Left hindlimb (tissue), 1 donor: ENCODE measurements around the gene CXCL10.
"Not testable (repeated sequence)": the region's sequence is repeated elsewhere in the genome, so short reads cannot be mapped to it uniquely, and the experiment has no call there.

Experiments
- DNase-seq: peaks from one replicate; pipeline ENCODE4 v3.0.0-alpha.2; 2018

The CXCL10 gene

DNA sequence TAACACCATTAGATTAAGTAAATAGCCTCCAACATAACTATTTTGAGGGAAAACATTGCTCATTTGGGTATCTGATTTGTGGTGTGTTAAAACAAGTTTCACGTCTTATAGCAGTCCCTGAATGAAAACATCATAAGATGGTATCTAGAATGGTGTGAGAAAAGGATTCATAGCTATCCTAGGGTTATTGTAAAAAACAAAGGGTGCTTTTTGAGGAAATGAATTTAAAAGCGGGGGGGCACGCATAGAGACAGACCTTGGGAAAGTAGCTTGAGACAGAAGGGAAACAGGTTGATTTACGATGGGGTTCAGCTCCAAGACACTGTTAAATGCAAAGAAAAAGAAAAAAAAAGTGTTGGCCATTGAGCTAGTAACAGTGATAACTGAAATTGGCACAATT lies 768 bp upstream of the CXCL10 start:
- DNase-seq: no peak

DNA sequence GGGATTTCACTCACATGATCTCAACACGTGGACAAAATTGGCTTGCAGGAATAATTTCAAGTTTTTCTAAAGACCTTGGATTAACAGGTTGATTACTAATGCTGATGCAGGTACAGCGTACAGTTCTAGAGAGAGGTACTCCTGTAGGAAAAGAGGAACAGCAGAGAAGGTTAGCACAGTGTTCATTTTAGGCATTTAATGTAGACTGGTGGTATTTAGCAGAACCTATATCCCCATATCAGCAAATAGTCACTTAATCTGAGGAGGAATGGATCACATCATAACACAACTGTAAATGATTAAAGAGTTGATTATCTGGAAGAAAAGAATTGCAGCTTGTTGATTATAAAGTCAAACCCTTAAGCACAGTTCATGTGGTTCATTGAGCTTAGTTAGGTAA lies 620 bp downstream of the CXCL10 start:
- DNase-seq: no peak

DNA sequence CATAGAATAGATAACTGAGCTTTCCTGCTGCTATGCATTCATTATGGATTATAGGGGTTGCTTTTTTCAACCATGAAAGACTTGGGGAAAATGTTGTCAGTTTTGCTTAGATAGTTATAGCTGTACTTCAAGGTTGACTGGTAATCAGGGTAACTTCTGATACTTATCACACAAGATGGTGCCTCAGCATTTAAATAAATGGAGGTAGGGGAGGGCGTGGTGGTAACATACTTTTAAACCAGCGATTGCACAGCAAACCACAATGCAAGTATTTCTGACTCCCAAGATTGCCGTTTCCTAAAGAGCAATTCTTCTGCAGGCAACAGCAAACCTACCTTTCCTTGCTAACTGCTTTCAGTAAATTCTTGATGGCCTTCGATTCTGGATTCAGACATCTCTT lies 1.3 kb downstream of the CXCL10 start:
- no peak for DNase-seq

DNA sequence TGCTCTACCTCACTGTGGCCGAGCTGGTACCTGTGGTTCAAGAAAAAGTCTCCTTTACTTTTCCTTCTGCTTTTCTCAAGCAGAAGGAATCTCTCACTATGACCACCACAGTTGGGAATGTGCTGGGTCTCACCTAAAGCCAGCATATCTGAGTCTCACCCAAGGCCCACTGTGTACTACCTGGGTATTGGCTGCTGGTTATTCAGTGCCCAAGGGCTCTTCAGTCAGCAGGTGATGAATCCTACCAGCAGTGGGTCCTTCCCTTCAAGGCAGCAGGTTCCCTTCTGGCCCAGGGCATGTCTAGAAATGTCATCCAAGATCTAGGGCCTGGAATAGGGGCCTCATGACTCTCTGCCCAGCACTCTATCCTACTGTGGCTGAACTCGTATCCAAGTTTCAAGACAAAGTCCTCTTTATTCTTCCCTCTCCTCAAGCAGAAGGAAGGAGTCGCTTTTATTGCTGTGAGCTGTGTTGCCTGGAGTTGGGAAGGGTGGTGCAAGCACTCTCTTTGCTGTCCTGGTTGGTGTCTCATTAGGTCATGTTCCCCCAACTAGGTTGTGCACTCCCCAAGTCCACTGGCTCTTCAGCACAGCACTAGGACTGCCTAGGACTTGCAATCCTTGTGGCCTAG lies 6.1 kb downstream of the CXCL10 start:
- DNase-seq: no peak

DNA sequence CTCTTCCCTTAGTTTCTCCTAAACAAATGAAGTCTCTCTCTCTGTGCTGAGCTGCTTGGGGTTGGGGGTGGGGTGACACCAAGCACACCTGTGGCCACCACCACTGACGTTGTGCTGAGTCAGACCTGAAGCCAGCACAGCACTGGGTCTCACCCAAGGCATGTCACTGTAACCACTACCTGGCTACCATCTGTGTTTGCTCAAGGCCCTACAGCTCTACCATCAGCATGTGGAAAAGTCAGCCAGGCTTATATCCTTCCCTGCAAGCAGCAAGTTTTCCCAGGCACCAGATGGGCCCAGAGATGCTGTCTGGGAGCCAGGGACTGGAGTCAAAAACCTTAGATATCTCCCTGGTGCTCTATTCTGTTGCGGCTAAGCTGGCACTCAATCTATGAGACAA lies 6.9 kb downstream of the CXCL10 start:
- DNase-seq: no peak

DNA sequence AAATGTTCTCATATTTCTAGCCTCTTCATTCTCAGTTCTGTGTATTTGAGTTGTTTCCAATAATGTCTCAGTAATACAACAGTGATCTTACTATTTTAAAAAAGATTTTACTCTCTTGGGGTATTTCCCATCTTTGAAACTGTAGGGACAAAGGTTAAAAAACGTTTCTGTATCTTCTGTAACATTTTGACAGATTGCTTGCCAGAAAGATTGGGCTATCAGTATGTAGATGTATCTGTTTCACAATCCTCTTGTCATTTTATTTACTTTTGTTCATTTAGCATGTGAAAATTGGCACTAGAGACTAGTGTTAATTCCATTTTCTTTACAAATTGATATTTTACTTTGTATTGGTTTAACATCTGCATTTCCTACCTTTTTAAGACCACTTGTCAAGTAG lies 9.8 kb downstream of the CXCL10 start:
- no peak for DNase-seq

DNA sequence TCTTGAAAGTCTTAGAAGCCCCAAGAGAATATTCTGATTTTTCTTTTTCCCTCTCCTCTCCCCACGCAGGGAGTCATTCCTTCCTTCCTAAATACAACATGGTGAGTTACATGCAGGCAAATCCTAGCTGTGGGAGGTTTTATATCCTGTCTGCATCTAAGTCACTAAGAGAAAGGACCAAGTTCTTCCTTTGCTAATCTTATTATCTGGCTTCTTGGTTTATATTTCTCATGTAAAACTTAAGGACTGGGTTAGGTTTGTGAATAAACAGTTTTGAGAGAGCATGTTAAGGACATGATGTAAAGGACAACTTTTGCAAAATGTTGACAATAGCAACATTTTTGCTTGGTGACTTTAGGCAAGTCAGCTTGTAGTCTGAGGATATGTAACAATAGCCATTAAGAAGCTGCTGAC lies 10.9 kb downstream of the CXCL10 start:
- no peak for DNase-seq

DNA sequence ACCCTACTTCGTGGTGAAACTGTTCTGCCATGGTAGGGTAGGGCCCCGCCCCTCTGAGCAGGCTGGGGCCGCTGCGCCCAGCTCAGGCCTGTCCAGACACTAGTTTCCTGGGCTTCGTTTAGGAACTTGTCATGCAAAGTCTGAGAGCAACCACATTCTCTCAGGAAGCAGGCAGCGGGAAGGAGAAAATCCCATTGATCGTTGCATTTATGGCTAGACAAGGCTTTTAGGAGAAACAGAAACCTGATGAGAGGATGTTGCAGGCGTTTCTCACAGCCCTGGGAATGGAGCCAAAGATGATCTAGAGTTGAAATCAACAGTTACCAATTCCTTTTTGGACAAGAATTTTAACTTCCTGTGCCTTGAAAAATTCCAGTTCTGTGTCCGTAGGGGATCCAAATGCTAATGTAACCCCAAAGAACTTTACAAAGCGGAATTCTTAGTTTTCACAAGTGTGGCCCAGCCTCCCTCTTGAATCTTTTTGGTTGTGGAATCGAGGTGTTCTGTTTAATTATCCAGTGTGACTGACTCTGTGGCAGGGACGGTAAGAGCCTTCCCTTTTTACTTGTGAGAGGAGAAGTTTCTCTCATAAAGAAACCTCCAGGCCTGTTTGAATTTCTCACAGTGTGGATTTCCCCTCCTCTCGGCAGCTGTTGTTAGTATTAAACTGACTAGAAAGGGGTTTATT lies 11.5 kb downstream of the CXCL10 start:
- no peak for DNase-seq

DNA sequence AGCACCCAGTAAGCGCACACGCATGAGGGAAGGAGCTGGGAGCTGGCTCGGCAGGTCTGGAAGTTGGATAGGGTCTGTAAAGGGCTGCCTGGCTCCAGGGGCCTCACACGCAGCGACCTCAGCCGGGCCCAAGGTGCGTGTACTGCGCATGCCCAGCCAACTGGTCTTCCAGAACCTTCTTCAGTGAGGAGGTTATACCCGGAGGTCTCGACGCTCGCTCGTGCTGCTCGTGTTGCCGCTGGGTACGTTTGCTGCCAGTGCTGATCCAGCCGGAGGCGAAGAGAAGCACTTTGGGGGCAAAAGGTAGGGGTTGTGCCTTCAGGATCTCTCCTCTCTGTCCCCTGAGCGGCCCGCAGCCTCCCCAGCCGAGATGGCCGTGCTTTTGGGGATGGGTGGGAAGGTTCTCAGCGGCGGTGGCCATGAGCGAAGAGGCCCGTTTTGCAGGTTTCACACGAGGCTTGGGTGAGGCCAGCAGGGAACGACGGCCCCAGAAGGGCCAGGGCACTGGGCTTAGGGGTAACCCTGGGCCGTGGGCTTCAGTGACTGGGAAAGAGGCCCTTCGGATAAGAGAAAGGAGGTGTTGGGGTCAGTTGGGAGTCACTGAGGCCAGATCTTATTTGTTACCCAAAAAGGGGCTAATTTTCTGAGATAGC lies 12.2 kb downstream of the CXCL10 start:
- DNase-seq: no peak

DNA sequence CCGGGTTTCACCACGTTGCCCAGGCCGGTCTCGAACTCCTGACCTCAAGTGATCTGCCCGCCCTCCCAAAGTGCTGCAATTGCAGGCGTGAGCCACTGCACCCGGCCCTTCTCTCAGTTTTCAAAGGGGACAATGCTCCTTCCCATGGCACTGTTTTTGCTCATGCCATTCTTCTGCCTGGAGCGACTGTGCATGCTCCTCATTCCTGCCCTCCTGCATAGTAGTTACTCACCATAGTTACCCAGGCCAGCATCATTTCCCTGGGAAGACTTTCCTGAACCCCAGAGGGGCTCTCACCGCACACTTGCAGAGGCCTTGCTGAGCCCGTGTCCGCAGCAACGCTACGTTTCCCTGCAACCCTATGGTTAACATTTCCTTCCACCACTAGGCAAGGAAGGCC lies 12.7 kb downstream of the CXCL10 start:
- no peak for DNase-seq

DNA sequence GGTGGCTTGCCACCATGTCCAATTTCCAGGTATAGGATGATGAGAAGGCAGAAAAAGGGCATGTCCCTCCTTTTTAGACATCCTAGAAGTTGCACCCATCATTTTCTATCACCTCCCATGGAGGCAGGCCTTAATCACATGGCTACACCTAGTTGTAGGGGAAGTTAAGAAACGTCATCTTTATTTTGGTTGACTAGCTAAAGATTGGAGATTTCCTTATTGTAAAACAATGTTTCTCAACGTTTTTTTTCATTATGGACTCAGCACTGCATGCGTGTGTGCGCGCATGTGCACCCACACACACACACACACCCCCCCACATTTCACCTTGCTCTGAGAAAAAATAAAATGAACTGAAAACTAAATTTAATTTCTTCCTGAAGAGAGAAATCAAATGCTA lies 14.0 kb downstream of the CXCL10 start:
- no peak for DNase-seq

DNA sequence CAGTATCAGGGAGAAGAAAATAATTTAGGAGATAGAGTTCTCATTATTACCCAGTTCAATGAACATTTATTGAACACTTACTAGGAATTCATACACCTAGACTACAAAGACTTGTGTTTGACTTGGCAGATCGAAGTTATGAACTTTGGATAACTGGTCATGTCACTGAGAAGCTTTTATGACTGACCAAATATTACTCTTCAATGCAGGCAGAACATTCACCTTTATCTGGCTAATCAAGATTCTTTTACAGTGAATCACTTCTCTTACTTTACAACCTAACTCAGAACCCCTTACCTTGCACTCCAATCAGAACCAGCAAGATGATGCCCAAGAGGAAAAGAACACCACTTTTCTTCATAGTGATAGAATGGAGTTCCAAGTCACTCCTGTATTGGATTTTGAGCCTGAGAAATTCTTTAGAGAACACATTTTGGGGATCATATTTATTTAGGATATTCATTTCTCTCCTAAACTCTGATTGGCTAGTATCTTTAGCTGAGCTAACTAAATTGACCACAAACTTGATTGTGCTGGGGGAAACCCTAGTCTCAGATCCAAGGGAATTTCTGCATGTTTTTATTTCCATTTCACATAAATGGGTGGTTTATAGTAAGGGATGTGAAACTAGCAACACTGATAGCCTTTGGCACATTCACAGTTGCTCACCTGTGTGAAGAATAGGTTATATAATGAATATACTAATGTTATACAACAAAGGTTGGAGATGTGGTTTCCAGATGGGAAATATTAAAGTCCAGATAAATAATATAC lies 16.0 kb downstream of the CXCL10 start, which contains the start of gene CXCL9:
Gene CXCL9 (minus strand): TSS at position 421 of the 774 bp plus-strand sequence. CDS start 60 bp downstream, at position 361.
- DNase-seq: no peak

DNA sequence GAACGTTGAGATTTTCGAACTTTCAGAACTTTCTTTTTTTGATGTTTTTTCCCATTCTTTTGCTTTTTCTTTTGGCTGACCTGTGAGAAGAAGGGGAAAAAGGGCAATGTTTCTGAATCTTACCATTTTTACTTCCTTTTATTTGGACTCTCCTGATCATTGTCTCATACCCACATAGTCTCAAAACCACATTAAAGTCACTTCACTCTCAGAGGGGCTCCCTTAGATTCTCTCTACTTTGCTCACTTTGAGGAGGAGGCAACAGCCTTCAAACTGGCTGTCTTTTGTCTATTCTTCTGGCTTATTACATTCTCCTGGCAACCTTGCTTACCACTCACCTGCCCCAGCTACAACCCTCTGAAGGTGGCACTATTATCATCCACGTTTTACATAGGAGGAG lies 19.7 kb downstream of the CXCL10 start:
- DNase-seq: no peak

DNA sequence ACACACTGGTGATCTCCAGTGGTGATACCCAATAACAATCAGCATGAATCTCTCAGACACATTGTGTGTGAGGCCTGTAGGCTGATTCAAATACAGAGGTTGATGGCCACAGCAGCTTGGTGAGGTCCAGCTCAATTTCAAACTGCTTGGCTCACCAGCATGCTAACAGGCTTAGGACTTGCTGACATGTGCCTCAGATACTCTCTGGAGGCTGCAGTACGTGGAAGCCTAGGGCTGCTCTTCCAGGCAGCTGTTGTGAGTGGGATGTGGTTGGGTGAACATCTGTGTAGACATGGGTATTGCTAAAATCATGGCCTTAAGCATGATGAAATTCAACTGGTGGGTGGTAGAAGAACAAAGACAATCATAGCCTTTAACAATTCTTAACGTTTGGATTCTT lies 20.3 kb downstream of the CXCL10 start:
- DNase-seq: no peak

DNA sequence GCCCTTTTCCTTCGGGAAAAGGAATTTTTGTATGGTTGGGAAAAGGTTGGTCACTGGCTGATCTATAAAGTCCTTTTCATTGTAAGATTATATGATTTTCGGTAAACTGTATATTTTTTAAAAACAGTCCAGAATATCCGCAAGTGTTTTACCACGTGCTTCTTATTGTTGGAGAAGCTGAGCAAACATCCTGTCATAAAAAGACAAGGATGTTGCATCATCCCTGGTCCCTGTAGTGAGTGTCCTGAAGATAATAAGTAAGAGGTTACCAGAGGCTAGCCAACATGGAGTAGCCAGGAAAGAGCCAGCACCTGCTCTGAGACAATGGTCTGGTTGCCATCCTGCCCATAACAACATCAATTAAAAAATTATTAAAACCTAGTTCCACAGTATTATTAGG lies 21.1 kb downstream of the CXCL10 start:
- no peak for DNase-seq

DNA sequence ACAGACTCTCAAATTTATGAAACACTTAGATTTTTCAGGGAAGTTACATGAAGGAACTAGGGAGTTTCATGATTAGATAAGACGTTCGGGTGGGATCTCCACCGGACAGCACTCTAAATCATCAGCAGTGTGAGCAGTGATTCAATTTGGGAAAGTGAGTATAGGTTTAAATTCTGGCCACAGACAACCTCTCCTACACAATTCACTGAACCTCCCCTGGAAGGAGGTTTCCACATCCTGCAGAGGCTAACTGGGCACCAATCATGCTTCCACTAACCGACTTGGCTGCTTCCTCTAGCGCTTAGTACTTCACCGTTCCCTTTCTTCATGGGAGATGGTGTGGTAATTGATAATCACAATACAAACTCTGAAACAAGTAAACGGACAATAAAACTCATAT lies 21.6 kb downstream of the CXCL10 start:
- DNase-seq: no peak

DNA sequence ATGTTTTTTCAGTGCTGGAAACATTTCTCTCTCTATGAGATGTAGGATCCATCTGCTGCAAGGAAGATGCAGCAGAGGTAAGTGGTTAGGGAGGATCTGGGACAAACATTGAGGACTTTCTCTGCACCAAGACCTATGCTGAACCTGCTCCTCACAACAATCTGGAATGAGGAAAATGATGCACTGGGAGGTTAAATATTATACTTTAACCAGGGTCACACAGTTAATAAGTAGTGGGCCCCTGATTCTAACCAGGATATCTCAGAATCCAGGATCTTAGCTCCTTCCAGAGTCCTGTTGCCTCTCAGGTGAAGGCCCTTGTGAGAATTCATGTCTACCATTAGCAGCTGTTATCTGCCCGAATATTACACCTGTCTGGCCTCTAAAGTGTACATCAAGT lies 23.0 kb downstream of the CXCL10 start:
- no peak for DNase-seq

DNA sequence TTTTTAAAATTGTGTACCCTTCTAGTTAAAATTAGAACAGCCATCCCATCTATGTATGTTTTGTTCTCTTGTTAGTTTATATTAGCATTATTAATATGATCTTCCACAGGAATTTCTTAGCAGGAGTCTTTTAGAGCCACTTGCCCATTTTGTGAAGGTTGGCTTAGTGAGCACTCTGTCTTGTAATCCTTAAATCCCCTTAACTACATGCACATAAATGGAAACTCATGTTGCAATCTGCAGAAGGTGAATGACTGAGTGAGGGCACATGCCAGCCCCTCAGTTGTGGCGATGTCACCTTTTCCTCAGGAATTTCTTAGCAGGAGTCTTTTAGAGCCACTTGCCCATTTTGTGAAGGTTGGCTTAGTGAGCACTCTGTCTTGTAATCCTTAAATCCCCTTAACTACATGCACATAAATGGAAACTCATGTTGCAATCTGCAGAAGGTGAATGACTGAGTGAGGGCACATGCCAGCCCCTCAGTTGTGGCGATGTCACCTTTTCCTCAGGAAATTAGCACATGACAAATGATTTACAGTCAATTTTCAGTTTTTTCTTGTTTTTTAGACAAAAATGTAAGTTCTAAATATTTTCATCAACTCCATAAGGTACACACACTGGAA lies 24.7 kb downstream of the CXCL10 start:
- not testable (repeated sequence) for DNase-seq

DNA sequence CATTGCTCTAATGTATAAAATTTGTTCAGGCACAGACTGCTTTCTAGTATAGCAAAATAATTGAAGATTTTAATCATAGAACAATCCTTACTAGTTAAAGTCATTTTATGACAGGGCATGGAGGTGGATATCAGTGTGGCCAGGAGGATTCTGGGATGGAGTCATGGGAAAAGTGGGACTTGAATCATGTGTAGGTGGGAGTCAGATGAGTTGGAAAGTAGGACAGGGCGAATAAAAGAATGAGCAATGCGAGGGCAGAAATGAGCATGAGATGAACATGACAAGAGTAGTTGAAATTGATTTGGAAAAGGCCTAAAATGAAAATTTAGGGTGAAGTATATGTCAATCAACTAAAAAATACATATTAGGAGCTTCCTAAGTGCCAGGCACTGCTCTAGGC lies 25.4 kb downstream of the CXCL10 start:
- DNase-seq: no peak

DNA sequence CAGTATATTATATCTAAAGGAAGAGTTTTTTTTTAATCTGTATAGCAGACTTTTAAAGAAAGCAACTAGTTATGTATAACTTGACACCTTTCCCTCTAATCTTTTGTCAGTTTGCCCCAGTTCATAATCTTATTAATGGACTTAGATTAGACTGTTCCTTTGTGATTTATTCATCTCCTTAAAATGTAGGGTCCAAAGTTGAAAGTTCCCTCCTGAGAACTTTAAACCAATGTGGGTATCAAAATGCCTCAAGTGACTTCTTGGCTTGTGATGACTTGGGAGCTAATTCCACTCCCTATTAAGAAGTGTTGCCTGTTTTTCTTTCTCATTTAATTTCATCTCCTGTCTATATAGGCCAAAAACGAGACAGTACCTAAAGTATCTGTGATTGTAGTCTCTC lies 26.2 kb downstream of the CXCL10 start:
- DNase-seq: no peak

DNA sequence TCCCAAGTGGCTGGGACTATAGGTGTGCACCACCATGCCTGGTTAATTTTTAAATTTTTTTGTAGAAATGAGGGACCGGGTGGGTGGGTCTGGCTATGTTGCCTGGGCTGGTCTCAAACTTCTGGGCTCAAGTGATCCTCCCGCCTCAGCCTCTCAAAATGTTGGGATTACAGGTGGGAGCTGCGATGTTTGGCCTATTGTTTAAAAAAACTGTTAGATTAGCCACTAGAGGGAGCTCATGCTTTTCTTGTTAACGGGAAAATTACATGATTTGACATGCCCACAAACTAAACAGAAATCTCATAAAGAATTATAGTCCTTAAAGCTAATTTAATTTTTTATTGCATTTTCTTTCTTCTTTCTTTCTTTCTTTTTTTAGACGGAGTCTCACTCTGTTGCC lies 27.6 kb downstream of the CXCL10 start:
- no peak for DNase-seq

DNA sequence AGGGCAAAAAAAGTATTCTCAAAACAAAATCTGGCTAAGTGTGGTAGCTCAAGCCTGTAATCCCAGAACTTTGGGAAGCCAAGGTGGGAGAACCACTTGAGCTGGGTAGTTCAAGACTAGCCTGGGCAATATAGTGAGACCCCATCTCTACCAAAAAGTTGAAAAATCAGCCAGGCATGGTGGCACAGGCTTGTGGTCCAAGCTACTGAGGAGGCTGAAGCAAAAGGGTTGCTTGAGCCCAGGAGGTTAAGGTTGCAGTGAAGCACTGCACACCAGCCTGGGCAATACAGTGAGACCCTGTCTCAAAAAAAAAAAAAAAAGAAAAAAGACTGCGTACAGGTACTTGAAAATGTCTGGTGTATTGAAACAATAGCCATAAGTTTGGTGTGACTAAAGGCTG lies 30.8 kb downstream of the CXCL10 start:
- DNase-seq: no peak
